Skeletal muscle tissue (tissue), 4 donors: ENCODE measurements around the gene FOXJ3. TPM values are rescaled to one million over a fixed set of nuclear protein-coding genes. Genes with fewer than 3 reads are reported as not detected.

ENCODE experiments used
- H3K27ac ChIP-seq: one replicate; pipeline ENCODE4 v1.7.0; 2013; ENCODE audit warnings: mild to moderate bottlenecking, low read depth, low read length, inconsistent platforms
- H3K27me3 ChIP-seq, 3 donors: one replicate each; pipeline ENCODE4 v1.7.0; 2013; ENCODE audit warnings: low read length in 3 of 3; ENCODE audit not compliant: control insufficient read depth in 3 of 3, insufficient read depth in 3 of 3
- H3K36me3 ChIP-seq, 3 donors: one replicate each; pipeline ENCODE4 v1.7.0; 2013; ENCODE audit warnings: low read length in 3 of 3; ENCODE audit not compliant: control insufficient read depth in 3 of 3, insufficient read depth in 3 of 3
- H3K4me1 ChIP-seq, 3 donors: one replicate each; pipeline ENCODE4 v1.7.0; 2013; ENCODE audit warnings: low read length in 3 of 3, mild to moderate bottlenecking in 3 of 3; ENCODE audit not compliant: control insufficient read depth in 3 of 3, insufficient read depth in 3 of 3
- H3K4me3 ChIP-seq, 3 donors: one replicate each; pipeline ENCODE4 v1.7.0; 2013; ENCODE audit warnings: low read length in 3 of 3
- H3K9ac ChIP-seq, 3 donors: one replicate each; pipeline ENCODE4 v1.7.0; 2013; ENCODE audit warnings: low read length in 3 of 3, mild to moderate bottlenecking in 3 of 3, moderate library complexity in 2 of 3, low read depth in 1 of 3
- H3K9me3 ChIP-seq, 3 donors: one replicate each; pipeline ENCODE4 v1.7.0; 2013; ENCODE audit warnings: low read length in 3 of 3; ENCODE audit not compliant: control insufficient read depth in 3 of 3
- total RNA-seq: library from RNA; depleted of rRNA; stranded (reverse); fragments of >200 nt; gene quantifications from one replicate; pipeline ENCODE4 v1.2.3, GENCODE V29; 2014
- donor health status: Osteomylitis.

FOXJ3 gene
- total RNA-seq, 1 donor from 2014 or later, result 65.2 TPM

DNA sequence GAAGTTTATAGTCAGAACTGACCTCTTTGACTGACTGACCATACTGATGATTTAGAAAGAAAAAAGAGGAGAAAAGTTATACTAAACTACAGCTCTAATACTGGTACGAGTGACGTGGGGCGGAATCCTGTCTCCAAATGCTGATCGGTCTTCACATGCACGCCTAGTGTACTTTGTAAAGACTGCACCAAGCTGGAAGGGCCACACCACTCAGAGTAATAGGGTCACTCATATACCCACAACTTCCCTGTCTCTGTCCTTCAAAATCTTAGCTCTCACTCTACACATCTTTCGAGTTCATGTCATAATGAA is 151.1 kb downstream of the FOXJ3 start:
- no peak overlapping the region for H3K27ac ChIP-seq
- H3K9me3 ChIP-seq, result no peaks in the 10 kb centered on the region
- H3K4me1 ChIP-seq, result no peaks in the 10 kb centered on the region
- H3K36me3 ChIP-seq, result peaks cover 12 to 22% (median 20%) of the 10 kb centered on the region in 3 donors
- H3K4me3 ChIP-seq, result no peak overlapping the region
- H3K27me3 ChIP-seq, result no peaks in the 10 kb centered on the region
- H3K9ac ChIP-seq, result no peak overlapping the region

DNA sequence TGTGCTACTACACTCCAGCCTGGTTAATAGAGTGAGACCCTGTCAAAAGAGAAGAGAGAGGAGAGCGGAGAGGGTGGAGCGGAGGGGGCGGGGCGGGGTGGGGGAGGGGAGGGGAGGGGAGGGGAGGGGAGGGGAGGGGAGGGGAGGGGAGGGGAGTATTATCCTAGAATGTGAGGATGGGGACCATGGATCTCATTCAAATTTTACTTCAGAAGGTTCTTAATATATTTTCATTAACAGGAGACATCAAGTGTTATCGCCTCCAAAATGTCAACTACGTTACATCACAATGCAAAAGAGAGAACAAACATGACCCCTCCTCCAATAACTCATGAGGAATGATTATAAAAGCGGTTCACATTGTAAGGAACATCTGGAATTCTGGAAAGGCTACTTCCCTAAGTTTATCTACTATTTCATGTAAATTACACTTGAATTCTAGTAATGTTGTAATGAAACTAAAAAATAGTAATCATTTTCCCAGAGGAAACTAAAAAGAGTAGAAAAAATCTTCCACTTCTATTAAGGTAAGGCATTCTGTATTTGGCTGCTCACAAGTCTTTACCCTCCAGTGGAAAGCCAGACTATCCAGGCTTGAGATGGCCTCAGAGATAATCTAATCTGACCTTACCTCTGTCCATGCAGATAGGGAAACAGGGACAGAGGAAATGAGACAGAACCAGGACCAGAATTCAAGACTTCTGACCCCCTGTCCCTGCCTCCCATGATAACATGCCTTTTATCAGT is 151.7 kb downstream of the FOXJ3 start:
- no peaks in the 10 kb centered on the region for H3K9me3 ChIP-seq
- peaks cover 12 to 20% (median 19%) of the 10 kb centered on the region in 3 donors for H3K36me3 ChIP-seq
- no peak overlapping the region for H3K4me3 ChIP-seq
- H3K27ac ChIP-seq, result no peak overlapping the region
- H3K9ac ChIP-seq, result no peak overlapping the region
- no peaks in the 10 kb centered on the region for H3K4me1 ChIP-seq
- H3K27me3 ChIP-seq, result no peaks in the 10 kb centered on the region

DNA sequence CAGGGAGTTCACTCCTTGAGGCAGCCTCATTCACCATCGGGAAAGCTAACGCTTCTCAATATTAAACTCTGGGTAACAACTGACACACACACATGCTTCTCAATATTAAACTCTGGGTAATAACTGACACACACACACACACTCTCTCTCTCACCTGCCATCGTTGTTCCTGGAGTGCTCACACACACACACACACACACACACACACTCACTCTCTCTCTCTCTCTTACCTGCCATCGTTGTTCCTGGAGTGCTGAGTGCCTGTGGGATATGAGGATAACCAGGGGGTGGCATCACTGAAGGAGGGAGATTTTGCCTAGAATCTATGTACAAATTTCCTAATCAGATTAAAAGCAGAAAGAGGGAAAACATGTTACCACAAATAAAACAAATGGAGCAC is 153.3 kb downstream of the FOXJ3 start:
- peaks cover 12 to 20% (median 19%) of the 10 kb centered on the region in 3 donors for H3K36me3 ChIP-seq
- H3K9ac ChIP-seq, result no peak overlapping the region
- no peaks in the 10 kb centered on the region for H3K9me3 ChIP-seq
- H3K4me1 ChIP-seq, result no peaks in the 10 kb centered on the region
- H3K4me3 ChIP-seq, result no peak overlapping the region
- H3K27me3 ChIP-seq, result no peaks in the 10 kb centered on the region
- no peak overlapping the region for H3K27ac ChIP-seq

DNA sequence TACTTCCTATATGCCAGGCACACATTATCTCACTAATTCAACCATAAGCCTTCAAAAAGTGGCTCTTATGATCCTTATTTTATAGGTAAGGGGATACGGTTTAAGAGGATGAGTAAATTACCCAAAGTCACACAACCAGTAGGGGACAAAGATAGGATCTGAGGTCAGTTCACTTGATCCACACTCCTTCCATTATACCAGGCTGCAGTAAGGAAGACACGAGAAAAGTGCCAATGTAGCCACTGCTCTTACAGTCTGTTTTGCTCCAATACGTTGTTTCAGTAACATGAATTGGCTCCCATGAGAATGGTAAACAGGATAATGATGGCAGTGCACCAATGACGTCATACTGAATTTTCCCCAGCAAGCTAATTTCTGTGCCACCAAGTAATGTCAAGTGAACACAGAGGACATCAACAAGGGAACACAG is 155.1 kb downstream of the FOXJ3 start:
- peaks cover 12 to 19% (median 19%) of the 10 kb centered on the region in 3 donors for H3K36me3 ChIP-seq
- no peaks in the 10 kb centered on the region for H3K9me3 ChIP-seq
- H3K27ac ChIP-seq, result no peak overlapping the region
- H3K4me1 ChIP-seq, result no peaks in the 10 kb centered on the region
- H3K9ac ChIP-seq, result no peak overlapping the region
- no peak overlapping the region for H3K4me3 ChIP-seq
- H3K27me3 ChIP-seq, result no peaks in the 10 kb centered on the region

DNA sequence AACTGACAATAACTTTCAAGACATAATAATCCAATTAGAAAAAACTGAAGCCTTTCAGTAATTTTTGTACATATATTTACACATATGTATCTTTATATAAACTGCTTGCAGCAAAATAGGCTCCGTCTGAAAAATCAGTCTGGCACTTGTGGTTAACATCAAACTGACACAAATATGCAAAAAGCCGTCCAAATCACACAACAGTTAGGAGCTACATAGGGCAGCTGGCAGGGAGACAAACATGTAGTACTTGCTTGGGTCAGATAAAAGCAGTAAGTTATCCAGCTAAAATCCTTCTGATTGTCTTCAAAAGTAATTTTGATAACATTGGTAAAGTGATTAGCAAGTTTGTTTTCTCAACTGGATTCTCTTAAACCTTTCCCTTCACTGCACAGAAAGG is 155.8 kb downstream of the FOXJ3 start:
- peaks cover 12 to 19% (median 15%) of the 10 kb centered on the region in 3 donors for H3K36me3 ChIP-seq
- H3K4me3 ChIP-seq, result no peak overlapping the region
- no peaks in the 10 kb centered on the region for H3K27me3 ChIP-seq
- H3K4me1 ChIP-seq, result peaks cover 0 to 6% (median 0%) of the 10 kb centered on the region in 3 donors
- no peaks in the 10 kb centered on the region for H3K9me3 ChIP-seq
- no peak overlapping the region for H3K27ac ChIP-seq
- H3K9ac ChIP-seq, result no peak overlapping the region

DNA sequence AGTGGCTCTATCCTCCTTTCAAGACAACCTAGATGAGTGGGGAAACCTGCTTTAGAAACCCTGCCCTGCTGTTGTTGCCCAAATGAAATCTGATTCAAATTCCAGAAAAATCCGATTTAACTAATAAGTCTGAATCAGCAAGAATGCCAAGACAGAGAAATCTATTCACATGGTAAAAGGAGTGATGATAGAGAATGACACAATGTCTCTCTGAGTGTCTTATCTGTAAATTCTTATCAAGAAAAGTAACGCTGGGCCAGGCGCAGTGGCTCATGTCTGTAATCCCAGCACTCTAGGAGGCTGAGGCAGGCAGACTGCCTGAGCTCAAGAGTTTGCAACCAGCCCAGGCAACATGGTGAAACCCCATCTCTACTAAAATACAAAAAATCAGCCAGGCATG is 156.8 kb downstream of the FOXJ3 start:
- H3K27ac ChIP-seq, result no peak overlapping the region
- no peaks in the 10 kb centered on the region for H3K27me3 ChIP-seq
- H3K9me3 ChIP-seq, result no peaks in the 10 kb centered on the region
- peaks cover 10 to 19% (median 15%) of the 10 kb centered on the region in 3 donors for H3K36me3 ChIP-seq
- H3K4me1 ChIP-seq, result peaks cover 3 to 17% (median 7%) of the 10 kb centered on the region in 3 donors
- no peak overlapping the region for H3K9ac ChIP-seq
- H3K4me3 ChIP-seq, result no peak overlapping the region

DNA sequence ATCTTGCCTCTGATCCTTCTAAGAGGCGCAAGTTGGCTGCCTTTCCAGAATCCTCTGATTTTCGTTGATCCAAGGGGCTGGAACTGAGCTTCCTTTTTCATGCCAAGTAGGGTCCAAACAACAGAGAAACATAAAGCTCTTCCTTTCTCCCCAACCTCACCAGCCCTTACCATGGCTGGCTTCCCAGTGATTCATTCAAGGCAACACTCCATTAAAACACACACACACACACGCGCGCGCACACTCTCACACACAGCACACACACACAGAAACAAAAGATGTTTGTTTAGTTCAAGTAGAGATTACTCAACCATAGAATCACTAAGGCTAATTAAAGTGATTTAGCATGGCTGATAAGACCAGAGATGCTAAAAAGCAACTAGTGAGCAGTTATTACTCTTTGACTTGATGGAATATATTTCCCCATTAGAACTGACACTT is 157.5 kb downstream of the FOXJ3 start:
- peaks cover 9 to 23% (median 14%) of the 10 kb centered on the region in 3 donors for H3K4me1 ChIP-seq
- H3K4me3 ChIP-seq, result no peak overlapping the region
- peaks cover 10 to 19% (median 15%) of the 10 kb centered on the region in 3 donors for H3K36me3 ChIP-seq
- no peak overlapping the region for H3K9ac ChIP-seq
- no peaks in the 10 kb centered on the region for H3K9me3 ChIP-seq
- no peak overlapping the region for H3K27ac ChIP-seq
- H3K27me3 ChIP-seq, result no peaks in the 10 kb centered on the region

DNA sequence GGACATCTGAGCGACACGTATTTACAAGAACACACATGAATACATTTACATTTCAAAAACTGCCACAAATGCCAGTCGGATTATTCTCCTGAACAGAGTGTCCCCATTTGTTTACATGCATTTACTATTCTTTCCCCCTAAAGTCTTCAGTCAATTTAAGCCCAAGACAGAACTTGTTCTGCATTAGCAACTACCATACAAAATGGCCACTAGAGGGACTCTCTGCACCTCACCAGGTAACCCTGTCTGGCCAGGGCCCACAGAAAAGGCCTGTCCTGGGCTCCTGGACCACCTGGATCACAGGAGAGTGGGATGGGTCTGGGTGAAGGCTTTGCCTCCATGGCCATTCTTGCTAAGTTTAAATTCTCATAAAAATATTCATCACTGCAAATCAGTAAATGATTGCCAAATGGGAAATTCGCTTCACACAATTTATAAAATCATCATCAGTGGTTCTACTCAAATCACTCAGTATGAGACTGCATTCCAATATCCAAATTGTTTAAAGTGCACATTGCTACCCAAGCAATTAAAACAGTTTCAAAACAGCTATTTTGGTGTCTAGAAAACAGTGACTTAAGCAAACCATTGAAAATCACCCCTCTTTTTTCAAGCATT is 158.0 kb downstream of the FOXJ3 start:
- H3K9me3 ChIP-seq, result no peaks in the 10 kb centered on the region
- H3K4me1 ChIP-seq, result peaks cover 9 to 29% (median 19%) of the 10 kb centered on the region in 3 donors
- no peak overlapping the region for H3K27ac ChIP-seq
- peaks cover 10 to 18% (median 15%) of the 10 kb centered on the region in 3 donors for H3K36me3 ChIP-seq
- H3K27me3 ChIP-seq, result no peaks in the 10 kb centered on the region
- H3K9ac ChIP-seq, result no peak overlapping the region
- H3K4me3 ChIP-seq, result no peak overlapping the region

DNA sequence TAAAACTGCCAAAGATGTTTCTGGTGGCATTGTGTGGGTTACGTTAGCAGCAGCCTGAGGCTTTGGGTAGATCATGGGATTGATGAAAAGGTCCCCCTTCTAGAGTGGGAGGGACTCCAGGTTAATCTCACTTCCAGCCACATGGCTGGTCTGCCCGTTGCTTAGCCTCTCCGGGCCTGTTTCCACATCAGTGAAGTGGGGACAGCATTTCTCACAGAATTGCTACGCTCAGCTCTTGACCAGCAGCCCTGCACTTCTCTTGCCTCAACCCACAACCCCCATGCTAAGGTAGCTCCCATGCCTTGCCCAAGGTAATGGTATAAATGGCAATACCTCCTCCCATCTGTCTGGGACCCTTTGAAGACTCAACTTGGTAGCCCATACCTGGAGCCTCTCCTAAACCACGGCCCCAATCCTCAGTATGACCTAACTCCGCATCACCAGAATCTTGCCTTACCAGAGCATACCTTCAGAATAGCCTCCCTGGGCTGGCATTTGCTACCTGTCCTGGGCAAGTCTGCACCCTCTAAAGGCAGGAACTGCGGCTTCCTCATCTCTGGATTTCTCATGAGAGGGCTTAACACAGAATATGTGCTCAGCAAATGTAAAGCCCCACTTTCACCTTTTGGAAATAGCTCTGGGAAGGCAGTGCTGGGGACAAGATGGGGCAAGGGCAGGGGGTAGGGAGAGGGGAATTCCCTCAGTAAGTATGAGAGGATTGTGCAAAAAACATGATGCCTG is 159.6 kb downstream of the FOXJ3 start:
- Histone ChIP-seq H3K36me3 (peaks cover 2 to 11% (median 7%) of the 10 kb centered on the region in 3 donors), H3K4me1 (peaks cover 9 to 35% (median 25%) of the 10 kb centered on the region in 3 donors), H3K27me3 (peaks cover 0 to 3% (median 0%) of the 10 kb centered on the region in 3 donors), H3K9ac (no peak overlapping the region), H3K9me3 (no peaks in the 10 kb centered on the region), H3K4me3 (no peak overlapping the region), H3K27ac (no peak overlapping the region)
